ENCODE data around the gene FMO1.
"Not testable (repeated sequence)": the region's sequence is repeated elsewhere in the genome, so short reads cannot be mapped to it uniquely, and the experiment has no call there.

Gene FMO1

GRCh38 chr1:171286032-171286705 is 37.9 kb downstream of the FMO1 start:
- no peak for DNase-seq

DNA sequence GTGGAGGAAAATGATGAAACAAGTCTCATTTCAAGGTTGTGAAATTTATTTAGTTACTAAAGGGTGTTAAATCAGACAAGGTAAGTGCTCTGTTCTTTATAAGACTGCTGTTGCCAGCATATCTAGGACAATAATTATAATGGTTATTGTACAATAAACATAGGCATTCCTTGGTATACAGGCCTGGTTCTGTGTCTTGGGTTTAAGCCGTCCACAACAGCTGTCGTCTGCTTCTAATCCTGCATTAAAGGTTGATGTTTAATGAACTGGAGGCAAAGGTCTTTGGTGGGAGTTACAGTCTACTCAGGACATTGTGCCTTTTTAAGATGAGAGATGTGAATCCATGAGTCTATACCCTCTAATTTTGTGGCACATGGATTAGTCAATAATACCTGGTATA is 42.3 kb downstream of the FMO1 start:
- no peak for DNase-seq

DNA sequence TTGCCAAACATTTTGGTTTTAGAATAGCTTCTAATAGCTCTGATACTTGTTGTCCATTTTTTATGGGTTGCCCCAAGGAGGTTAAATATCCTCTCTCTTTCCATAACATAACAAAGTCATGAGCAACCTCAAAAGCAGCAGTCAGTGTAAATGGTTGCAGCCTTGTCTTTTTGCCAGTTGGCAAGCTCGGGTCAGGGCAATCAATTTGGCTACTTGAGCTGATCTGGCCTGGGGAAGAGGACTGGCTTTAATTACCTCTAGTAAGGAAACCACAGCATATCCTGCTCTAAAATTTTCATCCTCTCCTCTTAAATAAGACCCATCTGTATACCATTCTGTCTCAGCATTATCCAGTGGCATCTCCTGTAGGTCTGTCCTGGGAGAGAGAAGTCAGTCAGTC is 44.5 kb downstream of the FMO1 start:
- no peak for DNase-seq

- DNase-seq, result not testable (repeated sequence)
Observed at GRCh38 chr1:171295383-171295782, 47.1 kb downstream of the FMO1 start.

DNA sequence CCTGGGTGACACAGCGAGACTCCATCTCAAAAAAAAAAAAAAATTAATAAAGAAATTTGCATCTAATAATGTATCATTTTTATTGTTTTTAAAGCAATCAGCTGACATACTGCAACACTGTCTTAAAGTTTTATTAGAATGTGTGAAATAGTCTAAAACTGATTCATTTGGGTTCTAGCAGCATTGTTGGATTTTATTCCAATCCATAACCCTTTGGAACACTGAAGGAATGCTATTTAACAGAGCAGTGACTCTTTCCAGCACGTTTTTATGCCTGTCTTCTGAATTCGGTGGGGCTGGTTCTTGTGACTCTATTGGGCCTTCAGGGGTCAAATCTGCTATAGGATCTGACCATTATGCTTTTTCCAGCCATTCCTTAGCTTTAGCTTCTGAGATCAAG is 47.5 kb downstream of the FMO1 start:
- DNase-seq, result no peak

GRCh38 chr1:171296897-171297296 is 48.6 kb downstream of the FMO1 start:
- DNase-seq, result no peak

GRCh38 chr1:171298696-171299095 is 50.4 kb downstream of the FMO1 start:
- DNase-seq, result no peak

DNA sequence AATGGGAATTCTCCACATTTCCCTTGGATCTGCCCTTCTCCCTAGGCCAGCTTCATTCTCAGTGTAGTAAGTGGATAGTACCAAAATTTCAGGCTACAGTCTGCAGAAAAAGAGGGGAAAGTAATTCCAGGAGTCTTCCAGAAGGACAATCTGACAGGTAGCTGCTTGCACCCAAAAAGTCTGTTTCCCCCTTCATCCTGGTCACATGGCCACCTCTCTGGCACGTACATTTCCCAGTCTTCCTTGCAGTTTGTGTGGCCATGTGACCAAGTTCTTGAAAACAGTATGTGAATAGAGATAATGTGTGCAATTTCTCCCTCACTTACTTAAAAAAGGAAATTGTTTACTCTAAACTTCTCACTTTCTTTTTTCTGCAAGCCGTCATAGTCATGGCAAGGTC is 51.0 kb downstream of the FMO1 start:
- DNase-seq, result no peak

DNA sequence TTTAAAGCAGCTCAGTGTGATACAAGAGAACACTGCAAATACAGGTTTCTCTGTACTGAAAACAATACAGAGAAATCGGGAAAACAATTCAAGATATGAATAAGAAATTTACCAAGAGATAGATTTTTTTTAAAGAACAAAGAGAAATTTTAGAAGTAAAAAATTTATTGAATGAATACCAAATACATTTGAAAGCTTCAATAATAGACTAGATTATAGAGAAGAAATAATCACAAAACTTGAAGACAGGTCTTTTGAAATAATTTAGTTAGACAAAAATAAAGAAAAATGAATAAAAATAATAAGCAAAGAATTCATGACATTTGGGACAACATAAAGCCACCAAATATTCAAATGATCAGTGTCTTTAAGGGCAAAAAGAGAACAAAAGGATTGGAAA is 52.1 kb downstream of the FMO1 start:
- no peak for DNase-seq

- no peak for DNase-seq
Observed at GRCh38 chr1:171310661-171311087, 62.4 kb downstream of the FMO1 start.

DNA sequence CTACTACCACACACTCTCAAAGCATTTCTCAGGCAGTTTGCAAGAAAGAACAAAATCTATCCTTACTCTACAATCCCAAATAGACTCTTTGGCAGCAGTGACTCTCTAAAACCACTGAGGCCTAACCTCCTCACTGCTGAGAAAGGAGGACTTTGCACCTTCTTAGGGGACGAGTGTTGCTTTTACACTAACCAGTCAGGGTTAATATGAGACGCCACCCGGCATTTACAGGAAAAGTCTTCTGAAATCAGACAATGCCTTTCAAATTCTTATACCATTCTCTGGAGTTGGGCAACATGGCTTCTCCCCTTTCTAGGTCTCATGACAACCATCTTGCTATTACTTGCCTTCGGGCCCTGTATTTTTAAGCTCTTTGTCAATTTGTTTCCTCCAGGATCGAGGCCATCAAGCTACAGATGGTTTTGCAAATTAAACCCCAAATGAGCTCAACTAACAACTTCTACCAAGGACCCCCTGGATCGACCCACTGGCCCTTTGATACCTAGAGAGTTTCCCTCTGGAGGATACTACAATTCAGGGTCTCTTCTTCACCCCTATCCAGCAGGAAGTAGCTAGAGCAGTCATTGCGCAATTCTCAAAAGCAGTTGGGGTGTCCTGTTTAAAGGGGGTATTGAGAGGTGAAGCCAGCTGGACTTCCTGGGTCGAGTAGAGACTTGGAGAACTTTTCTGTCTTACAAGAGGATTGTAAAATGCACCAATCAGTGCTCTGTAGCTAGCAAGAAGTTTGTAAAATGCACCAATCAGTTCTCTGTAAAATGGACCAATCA is 63.7 kb downstream of the FMO1 start:
- DNase-seq, result no peak

DNA sequence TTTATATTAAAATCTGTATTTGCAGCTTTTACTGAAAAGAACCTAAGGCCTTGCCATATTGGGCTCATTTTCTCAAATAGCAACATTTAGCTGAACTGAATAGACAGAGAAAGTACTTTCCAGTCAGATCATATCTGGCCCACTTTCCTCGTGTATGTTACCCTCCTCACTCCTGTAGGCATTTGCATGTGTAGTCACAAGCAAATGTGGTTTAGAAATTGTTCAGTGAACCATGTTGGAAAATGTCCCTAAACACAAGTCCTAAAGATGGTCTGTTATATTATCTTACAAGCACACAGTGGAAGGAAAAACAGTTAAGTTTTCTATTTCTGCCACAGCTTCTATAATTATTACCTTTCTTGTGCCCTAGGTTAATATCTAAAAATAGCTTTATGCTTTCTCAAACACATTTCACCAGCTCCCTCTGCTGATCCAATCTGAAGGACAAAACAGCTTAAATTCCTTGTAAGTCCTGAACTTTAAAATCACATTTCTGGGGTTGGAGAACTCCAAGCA is 65.1 kb downstream of the FMO1 start:
- no peak for DNase-seq

- peak; percentile 86 for DNase-seq
Observed at GRCh38 chr1:171313835-171314320, 65.6 kb downstream of the FMO1 start, which contains the start of gene FMO4. Gene FMO4 (plus strand): TSS chr1:171314183. CDS start chr1:171319826, 5,643 bp downstream.

DNA sequence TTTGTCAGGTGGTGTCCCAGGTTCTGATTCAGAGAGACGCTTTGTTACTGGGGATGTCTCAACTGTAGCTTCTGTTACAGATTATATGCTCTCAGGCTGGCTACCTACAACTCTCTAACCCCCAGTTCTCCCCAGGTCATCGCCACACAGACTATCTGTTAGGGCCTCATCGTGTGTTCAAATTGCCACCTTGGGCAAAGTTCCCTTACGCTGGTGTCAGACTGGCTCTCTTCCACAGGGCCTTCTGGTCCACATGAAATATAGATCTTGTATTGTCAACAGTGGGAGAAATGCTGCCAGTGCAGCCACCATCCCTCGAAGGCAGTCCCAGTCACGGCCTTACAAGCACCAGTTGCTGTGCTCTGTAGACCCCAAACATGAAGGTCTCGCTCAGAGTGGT is 81.0 kb downstream of the FMO1 start:
- DNase-seq, result no peak

DNA sequence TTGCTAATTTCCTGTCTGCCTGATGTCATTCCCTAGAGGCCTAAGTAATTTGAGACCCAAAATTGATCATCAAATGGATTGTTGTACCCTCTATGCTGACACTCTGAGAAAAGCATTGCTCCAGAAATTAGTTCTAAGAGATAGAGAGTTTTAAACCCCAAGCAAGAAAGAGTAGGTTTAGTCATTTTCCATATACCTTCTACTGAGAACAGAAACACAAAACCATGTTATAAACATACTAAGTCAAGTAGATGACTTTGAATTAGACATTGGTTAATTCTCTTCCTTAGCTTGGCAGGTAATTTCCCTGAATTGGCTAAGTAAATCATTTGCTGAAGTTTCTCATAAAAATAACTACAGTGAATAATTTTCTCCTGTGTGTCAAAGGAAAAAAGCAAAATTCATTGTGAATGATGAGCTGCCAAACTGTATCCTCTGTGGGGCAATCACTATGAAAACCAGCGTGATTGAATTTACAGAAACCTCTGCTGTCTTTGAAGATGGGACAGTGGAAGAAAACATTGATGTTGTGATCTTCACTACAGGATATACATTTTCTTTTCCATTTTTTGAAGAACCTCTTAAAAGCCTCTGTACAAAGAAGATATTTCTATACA is 85.8 kb downstream of the FMO1 start:
- DNase-seq, result no peak

Data from NCI-H345 (cell line).